Measurements from ENCODE around the gene RBM38.

Gene RBM38

GRCh38 chr20:57437672-57438330, 46.6 kb downstream of the RBM38 start:
- no peak for DNase-seq

- DNase-seq, result no peak
Observed at GRCh38 chr20:57438552-57438951, 47.4 kb downstream of the RBM38 start.

GRCh38 chr20:57439432-57439831, 48.2 kb downstream of the RBM38 start:
- no peak for DNase-seq

DNA sequence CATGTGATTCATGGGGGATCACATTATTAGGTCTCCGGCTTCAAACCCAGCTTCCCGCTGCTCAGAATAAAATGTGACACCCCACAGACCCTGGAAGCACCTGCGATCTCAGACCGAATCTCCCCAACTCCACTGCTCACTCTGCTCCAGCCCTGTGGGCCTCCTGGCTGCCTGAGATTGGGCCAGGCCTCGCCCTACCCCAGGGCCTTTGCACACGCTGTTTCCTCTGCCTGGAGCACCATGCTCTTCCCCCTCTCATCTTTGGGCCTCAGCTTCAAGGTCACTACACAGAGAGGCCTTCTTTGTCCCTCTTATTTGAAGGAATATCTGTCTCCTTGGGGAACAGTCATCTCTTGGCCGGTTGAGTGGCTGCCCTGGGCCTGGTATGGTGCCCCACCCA, 48.8 kb downstream of the RBM38 start:
- no peak for DNase-seq

GRCh38 chr20:57440678-57441509, 49.7 kb downstream of the RBM38 start:
- DNase-seq, result no peak

DNA sequence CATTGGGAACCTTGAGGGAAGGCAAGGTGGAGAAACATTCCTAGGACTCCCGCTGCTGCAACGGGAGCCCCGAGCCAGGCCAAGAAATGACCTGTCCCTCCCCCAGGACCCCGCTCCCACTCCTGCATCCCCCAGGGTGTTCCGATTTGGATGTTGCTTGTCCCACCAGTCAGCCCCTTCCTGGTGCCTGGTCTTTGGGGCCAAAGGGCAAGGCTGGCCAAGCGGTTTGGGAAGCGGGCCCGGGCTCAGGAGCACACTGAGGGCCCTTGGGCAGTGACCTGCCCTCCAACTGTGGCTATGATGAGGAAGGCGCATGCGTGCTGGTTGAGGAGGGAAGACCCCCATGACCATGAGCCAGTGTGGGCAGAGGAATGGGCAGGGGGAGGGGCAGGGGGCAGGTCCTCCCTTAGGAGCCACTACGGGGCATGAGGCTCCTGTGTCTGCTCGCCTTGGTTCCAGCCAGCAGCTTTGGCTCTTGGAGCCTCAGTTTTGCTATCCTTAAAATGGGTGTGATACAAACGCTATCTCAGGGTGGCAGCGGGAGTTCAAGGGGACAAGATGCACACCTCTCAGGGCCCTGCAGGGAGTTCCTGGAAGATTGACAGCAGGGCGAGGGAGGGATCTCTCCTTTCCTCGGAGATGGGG, 50.4 kb downstream of the RBM38 start:
- no peak for DNase-seq

GRCh38 chr20:57442158-57442887, 51.1 kb downstream of the RBM38 start:
- no peak for DNase-seq

GRCh38 chr20:57442888-57443239, 51.7 kb downstream of the RBM38 start:
- DNase-seq, result no peak

- DNase-seq, result no peak
Observed at GRCh38 chr20:57443349-57444265, 52.4 kb downstream of the RBM38 start.

GRCh38 chr20:57444394-57445048, 53.3 kb downstream of the RBM38 start:
- no peak for DNase-seq

GRCh38 chr20:57445298-57445697, 54.1 kb downstream of the RBM38 start:
- DNase-seq, result no peak

GRCh38 chr20:57445774-57446173, 54.6 kb downstream of the RBM38 start:
- DNase-seq, result no peak

DNA sequence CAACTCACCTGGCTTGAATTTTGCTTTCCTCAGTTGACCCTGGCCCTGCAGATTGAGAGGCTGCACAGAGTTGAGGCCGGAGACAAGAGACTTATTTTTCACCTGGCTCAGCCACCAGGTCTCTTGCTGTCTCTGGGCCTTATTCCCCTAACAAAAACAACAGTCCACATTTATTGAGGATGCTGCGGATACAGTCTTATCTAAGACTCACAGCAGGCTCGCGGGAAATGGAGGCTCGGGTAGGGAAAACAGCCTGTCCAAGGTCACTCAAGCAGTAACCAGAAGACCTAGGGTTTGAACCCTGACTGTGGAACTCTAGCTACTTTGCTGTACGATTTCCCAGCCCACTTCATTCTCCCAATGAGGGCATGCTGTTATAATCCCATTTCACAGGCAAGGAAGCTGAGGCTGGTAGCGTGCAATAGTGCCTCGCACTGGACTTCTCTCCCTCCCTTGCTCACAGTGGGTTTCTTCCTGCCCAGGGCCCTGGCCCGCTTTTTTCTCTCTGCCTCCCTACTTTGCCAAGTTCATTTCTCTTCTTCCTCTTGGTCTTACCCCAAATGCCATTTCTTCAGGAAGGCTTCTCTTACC, 57.7 kb downstream of the RBM38 start:
- no peak for DNase-seq

- no peak for DNase-seq
Observed at GRCh38 chr20:57449398-57450354, 58.5 kb downstream of the RBM38 start.

- DNase-seq, result no peak
Observed at GRCh38 chr20:57450419-57450818, 59.2 kb downstream of the RBM38 start.

GRCh38 chr20:57450931-57451330, 59.7 kb downstream of the RBM38 start:
- no peak for DNase-seq

DNA sequence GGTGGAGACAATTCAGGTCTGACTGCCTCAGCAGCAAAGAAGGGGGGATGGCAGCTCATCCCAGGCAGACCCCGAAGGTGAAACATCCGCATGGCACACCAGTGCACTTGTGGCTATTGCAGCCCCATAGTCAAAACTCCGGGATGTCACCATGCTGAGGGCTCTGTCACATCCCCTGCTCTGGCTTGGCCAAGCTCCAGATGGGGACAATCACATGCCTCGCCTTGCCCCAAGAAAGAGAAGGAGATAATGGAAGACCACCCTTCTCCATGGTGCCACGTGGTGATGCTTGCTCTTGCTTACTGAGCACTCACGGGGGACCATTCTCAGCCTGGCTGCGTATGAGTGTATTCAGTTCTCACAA, 60.2 kb downstream of the RBM38 start:
- no peak for DNase-seq

- DNase-seq, result no peak
Observed at GRCh38 chr20:57451795-57452661, 60.8 kb downstream of the RBM38 start.

GRCh38 chr20:57455386-57455785, 64.2 kb downstream of the RBM38 start:
- no peak for DNase-seq

Measured in amniotic stem cell (primary cell).